Hepatic stellate cell (primary cell): ENCODE data around the gene ZNF701.
"Not testable (repeated sequence)": the region's sequence is repeated elsewhere in the genome, so short reads cannot be mapped to it uniquely, and the experiment has no call there.

ENCODE experiments used
- DNase-seq: peaks from one replicate; pipeline ENCODE4 v3.0.0; 2011; ENCODE audit warnings: low spot score

Gene ZNF701

GRCh38 chr19:52570000-52570861 is at the start of gene ZNF701:
Gene ZNF701 (plus strand): TSS chr19:52570287. CDS start chr19:52574148, 3,861 bp downstream.
- DNase-seq: peak; percentile 85

DNA sequence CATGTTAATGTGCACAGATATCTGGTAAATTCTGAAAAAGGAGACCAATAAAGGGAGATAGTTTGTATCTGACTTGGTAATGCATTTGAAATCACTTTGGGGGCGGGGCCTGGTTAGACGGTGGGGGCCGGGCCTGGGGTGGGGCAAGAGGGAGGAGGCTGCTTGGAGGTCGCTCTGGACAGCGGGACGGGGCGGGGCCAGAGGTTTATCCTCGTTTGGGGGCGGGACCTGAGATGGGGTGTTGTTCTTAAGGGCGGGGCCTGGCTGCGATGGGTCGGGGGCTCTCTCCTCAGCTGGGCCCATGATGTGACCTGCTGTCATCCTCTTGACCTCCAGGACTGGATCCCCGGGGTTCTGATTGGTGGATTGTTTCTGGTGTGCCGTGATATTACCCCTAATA is 47.5 kb upstream of the ZNF701 start:
- DNase-seq: no peak

GRCh38 chr19:52524086-52524485 is 46.0 kb upstream of the ZNF701 start:
- DNase-seq: no peak

GRCh38 chr19:52527134-52527955 is 42.7 kb upstream of the ZNF701 start, which contains the start of gene ZNF808:
Gene ZNF808 (plus strand): TSS chr19:52527668. CDS start chr19:52543285, 15,617 bp downstream.
- DNase-seq: peak; percentile 91

DNA sequence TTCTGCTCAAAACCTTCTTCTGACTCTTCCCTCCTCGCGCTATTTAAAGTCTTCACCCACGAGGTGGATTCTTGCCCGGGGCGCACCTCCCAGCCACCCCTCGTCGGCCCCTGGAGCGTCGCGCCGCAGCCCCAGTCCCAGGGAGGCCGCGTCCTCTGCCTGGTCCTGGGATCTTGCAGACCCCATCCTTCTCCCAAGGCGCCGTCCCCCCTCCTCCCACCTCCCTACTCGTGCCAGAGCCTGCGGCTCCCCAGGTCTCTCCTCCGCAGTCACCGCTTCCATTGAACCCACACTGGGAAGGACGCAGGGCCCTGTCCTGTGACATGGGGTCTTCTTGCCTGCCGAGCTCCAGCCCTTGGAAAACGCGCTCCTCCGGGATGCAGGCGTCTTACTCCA is 42.1 kb upstream of the ZNF701 start:
- peak; percentile 26 for DNase-seq

- DNase-seq: no peak
These were observed 37.6 kb upstream of the ZNF701 start for GRCh38 chr19:52532480-52532879.

GRCh38 chr19:52533901-52534300 is 36.2 kb upstream of the ZNF701 start:
- no peak for DNase-seq

DNA sequence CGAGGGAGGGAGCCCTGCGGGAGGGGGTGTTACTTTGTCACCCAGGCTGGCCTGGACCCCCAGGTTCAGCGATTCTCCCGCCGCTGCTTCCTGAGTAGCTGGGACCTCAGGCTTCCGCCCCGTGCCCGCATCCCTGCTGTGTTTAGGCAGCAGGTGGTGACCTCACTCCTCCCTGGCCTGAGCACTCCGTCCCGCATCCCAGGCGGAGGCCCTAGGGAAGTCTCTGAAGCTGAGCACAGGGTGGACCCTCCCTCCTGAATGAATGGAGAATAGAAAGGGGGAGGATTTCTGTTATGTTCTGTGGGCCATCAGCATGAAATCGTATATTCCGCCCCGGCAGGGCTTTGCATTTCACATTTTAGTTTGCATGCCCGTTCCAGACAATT is 34.7 kb upstream of the ZNF701 start:
- not testable (repeated sequence) for DNase-seq

DNA sequence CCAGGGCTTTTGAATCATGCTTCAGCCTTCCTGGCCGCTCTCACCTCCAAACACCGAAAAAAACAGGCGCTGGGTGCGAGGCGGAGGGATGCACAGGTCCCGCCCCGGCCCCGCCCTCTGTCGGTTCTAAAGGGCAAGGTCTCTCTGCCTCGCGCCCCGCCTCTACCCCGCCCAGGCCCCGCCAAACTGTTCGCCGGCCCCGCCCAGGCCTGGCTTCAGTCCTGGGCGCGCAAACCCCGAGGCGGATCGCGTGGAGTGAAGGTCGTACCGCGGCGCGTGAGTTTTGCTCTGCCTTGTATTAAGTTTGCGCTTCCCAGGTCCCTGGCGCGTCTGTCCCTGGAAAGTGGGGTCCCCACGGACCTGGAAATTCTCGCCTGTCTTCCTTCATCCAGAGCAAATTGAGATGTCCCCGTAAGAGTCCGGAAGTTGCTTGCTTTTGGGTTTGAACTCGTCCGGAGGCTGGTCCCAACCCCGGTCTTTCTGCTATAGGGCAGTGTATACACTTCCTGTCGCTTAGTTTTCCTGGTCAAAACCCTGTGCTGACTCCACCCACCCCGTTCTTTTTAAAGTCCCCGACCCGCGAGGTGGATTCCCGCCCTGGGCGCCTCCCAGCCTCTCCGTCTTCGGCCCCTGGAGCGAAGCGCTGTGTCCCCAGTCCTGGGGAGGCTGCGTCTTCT is 34.2 kb upstream of the ZNF701 start:
- peak; percentile 63 for DNase-seq

GRCh38 chr19:52536448-52536800 is 33.7 kb upstream of the ZNF701 start:
- DNase-seq: peak; percentile 6

GRCh38 chr19:52538815-52539214 is 31.3 kb upstream of the ZNF701 start:
- DNase-seq: not testable (repeated sequence)

DNA sequence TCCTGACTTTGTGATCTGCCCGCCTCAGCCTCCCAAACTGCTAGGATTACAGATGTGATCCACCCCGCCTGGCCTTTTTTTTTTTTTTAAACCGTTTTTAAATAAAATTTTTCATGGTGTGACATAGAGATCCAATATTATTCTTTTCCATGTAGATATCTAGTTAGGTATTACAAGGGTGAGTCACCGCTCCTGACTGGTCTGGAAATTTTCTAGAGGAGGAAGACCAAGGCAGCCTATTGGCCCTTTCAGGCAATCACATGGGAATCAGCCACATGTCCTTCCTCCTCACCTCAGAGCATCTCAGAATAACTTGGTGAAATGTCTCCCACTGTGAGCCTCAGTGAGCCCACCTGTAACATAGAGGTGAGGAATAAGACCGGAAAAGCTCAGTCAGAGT is 28.9 kb upstream of the ZNF701 start:
- DNase-seq: not testable (repeated sequence)

GRCh38 chr19:52541608-52542007 is 28.5 kb upstream of the ZNF701 start:
- no peak for DNase-seq

GRCh38 chr19:52542541-52542940 is 27.5 kb upstream of the ZNF701 start:
- not testable (repeated sequence) for DNase-seq

DNA sequence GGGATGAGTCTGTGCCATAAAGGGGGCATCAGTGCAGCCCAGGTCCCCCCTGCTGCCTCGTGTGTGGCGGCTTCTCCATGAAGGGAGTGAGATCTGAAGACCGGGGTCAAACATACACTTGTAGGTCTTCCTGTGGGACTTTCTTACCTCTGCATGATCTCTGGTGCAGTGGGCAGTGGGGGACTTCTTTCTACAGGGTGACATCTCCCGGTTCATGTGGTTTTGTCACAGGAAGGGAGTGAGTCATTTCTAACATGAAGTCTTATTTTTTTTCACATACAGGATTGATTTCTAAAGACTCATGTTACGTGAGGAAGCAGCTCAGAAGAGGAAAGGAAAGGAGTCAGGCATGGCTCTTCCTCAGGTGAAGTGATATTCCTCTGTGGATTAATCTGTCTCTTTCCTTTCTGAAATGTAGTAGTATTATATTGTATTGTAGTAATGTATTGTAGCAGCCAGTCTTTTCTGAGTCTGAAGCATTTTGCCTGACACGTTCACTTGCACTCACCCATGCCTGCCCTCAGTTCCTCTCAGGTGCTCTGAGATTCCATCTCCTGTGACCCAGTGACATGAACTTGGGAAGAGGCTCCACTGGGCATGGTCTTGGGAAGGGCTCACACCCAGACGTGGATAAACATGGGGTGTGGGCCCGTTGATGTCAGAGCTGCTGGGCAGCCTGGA is 27.0 kb upstream of the ZNF701 start:
- no peak for DNase-seq

DNA sequence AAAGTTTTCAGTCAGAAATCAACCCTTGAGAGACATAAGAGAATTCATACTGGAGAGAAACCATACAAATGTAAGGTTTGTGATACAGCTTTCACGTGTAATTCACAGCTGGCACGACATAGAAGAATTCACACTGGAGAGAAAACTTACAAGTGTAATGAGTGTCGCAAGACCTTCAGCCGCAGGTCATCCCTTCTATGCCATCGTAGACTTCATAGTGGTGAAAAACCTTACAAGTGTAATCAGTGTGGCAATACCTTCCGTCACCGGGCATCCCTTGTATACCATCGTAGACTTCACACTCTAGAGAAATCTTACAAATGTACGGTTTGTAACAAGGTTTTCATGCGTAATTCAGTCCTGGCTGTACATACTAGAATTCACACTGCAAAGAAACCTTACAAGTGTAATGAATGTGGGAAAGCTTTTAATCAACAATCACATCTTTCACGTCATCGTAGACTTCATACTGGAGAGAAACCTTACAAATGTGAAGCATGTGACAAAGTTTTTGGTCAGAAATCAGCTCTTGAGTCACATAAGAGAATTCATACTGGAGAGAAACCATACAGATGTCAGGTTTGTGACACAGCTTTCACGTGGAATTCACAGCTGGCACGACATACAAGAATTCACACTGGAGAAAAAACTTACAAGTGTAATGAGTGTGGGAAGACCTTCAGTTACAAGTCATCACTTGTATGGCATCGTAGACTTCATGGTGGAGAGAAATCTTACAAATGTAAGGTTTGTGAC is 15.7 kb upstream of the ZNF701 start:
- no peak for DNase-seq

- no peak for DNase-seq
These were observed 12.7 kb upstream of the ZNF701 start for GRCh38 chr19:52557231-52557995.

DNA sequence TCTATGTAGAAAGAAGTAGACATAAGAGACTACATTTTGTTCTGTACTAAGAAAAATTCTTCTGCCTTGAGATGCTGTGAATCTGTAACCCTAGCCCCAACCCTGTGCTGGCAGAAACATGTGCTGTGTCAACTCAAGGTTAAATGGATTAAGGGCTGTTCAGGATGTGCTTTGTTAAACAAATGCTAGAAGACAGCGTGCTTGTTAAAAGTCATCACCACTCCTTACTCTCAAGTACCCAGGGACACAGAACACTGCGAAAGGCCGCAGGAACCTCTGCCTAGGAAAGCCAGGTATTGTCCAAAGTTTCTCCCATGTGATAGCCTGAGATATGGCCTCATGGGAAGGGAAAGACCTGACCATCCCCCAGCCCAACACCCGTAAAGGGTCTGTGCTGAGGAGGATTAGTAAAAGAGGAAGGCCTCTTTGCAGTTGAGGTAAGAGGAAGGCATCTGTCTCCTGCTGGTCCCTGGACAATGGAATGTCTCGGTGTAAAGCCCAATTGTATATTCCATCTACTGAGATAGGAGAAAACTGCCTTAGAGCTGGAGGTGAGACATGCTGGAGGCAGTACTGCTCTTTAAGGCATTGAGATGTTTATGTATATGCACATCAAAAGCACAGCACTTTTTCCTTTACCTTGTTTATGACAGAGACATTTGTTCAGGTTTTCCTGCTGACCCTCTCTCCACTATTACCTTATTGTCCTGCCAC is 11.2 kb upstream of the ZNF701 start:
- not testable (repeated sequence) for DNase-seq

DNA sequence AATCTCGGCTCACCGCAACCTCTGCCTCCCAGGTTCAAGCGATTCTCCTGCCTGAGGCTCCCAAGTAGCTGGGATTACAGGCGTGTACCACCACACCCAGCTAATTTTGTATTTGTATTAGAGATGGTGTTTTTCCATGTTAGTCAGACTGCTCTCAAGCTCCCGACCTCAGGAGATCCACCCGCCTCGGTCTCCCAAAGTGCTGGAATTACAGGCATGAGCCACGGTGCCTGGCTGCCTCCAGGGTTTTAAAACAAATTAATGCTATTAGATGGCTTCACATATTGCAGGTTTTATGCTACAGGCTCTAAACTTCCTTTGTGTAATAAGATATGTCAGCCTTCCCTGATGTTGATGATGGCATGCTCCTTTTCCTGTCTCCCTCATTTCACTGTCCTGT is 8.5 kb upstream of the ZNF701 start:
- not testable (repeated sequence) for DNase-seq

GRCh38 chr19:52566121-52566520 is 4.0 kb upstream of the ZNF701 start:
- DNase-seq: no peak
